DMS53 treated with DMSO at 0.1 percent for 48 hours (cell line): Measurements from ENCODE around the gene POLR2L.

Source experiments
- DNase-seq: peaks from one replicate; lab custom pipeline; 2025; ENCODE audit not compliant: unreplicated experiment; lab: John Stamatoyannopoulos, UW

Gene POLR2L

DNA sequence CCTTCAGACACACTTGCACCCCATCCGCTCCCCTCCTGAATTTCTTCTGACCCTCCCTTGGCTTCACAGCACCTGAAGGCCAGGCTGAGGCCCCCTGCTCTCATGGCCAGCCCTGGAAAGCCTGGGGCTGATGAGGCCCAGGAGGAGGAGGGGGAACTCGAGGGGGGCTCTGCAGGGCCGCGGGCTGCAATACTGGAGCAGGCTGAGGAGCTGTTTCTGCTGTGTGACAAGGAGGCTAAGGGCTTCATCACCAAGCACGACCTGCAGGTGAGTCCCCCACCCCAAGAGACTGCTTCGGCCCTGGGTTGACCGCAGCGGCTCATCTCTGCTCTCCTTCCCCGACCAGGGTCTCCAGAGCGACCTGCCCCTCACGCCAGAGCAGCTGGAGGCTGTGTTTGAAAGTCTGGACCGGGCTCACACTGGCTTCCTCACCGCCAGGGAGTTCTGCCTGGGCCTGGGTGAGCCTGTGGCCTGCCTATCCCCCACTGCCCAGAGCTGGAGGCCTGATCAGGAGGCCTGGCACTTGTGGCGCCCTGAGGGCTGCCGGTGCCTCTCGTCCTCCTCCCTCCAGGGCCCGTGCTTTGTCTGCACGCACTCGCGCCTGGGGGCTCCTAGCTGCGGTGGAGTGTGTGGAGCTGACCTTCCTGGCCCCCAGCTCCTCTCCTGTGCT lies 13.7 kb downstream of the POLR2L start:
- no peak for DNase-seq

- DNase-seq: peak; percentile 70
Measured at GRCh38 chr11:827897-828192, 14.5 kb downstream of the POLR2L start, which contains the start of gene CRACR2B. Gene CRACR2B (plus strand): TSS chr11:827919. CDS start chr11:828608, 689 bp downstream.

- DNase-seq: peak; percentile 87
Measured at GRCh38 chr11:827146-827896, 15.0 kb downstream of the POLR2L start.

DNA sequence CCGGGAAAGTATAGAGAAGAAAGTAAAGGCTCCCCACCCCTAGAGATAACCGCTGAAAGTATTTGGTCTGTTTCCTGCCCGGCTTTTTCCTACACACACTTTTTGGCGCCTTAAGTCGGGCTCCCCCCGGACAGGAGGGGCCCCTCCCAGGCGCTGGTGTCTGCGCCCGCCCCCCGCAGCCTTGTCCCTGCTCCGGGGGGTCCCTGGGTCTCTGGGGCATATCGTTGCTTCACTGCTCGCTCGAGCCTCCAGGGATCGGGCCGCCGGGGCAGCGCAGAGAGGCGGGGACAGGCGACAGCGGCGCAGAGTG lies 15.5 kb downstream of the POLR2L start:
- DNase-seq: no peak

GRCh38 chr11:826227-826621 lies 16.1 kb downstream of the POLR2L start:
- DNase-seq: no peak

- no peak for DNase-seq
Measured at GRCh38 chr11:825366-826226, 16.7 kb downstream of the POLR2L start.

DNA sequence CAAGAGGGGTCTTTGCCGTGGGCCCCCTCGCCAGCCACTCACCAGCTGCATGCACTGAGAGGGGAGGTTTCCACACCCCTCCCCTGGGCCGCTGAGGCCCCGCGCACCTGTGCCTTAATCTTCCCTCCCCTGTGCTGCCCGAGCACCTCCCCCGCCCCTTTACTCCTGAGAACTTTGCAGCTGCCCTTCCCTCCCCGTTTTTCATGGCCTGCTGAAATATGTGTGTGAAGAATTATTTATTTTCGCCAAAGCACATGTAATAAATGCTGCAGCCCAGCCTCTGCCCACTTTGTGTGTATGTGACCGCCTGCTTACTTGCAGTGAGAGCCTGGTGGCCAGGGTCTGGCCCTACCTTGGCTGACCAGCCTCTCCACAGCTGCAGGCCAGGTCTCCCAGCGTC lies 17.4 kb downstream of the POLR2L start:
- peak; percentile 56 for DNase-seq

DNA sequence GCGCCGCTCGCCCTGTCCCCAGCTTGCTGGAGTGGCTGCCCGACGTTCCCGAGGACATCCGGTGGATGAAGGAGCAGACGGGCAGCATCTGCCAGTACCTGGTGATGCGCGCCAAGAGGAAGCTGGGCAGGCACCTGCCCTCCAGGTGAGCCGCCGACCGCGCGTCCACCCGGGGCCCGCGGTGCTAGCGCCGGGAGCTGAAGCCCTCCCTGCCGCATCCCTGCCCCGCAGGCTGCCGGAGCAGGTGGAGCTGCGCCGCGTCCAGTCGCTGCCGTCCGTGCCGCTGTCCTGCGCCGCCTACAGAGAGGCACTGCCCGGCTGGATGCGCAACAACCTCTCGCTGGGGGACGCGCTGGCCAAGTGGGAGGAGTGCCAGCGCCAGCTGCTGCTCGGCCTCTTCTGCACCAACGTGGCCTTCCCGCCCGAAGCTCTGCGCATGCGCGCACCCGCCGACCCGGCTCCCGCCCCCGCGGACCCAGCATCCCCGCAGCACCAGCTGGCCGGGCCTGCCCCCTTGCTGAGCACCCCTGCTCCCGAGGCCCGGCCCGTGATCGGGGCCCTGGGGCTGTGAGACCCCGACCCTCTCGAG lies 17.9 kb downstream of the POLR2L start:
- peak; percentile 93 for DNase-seq

DNA sequence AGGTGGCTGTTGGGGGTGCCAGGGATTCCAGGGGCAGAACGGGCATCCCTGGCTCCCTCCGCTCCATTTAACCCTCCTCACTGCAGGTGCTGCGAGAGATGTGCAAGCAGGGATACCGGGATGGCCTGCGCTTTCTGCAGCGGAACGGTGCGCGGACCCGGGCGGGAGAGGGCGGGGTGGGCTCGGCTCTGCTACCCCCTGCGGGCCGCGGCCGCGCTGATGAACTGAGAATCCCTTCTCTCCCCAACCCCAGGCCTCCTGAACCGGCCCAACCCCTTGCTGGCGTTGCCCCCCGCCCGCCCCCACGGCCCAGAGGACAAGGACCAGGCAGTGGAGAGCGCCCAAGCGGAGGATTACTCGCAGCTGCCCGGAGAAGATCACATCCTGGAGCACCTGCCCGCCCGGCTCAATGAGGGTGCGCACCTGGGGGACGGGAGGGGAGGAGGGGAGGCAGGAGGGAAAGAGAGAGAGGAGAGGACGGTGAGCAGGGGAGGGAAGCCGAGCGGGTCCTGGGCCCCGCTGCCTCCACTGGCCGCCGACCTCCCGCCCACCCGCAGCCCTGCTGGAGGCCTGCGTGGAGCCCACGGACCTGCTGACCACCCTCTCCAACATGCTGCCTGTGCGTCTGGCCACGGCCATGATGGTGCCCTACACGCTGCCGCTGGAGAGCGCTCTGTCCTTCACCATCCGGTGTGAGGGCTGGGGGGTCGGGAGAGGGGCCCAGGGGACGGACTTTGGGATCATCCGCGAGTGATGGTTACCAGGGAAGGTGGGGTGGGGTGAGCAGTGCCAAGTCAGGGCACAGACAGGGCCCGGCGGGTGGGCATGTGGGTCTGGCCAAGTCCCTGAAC lies 18.7 kb downstream of the POLR2L start:
- peak; percentile 68 for DNase-seq

- DNase-seq: no peak
Measured at GRCh38 chr11:821512-822371, 20.6 kb downstream of the POLR2L start.

DNA sequence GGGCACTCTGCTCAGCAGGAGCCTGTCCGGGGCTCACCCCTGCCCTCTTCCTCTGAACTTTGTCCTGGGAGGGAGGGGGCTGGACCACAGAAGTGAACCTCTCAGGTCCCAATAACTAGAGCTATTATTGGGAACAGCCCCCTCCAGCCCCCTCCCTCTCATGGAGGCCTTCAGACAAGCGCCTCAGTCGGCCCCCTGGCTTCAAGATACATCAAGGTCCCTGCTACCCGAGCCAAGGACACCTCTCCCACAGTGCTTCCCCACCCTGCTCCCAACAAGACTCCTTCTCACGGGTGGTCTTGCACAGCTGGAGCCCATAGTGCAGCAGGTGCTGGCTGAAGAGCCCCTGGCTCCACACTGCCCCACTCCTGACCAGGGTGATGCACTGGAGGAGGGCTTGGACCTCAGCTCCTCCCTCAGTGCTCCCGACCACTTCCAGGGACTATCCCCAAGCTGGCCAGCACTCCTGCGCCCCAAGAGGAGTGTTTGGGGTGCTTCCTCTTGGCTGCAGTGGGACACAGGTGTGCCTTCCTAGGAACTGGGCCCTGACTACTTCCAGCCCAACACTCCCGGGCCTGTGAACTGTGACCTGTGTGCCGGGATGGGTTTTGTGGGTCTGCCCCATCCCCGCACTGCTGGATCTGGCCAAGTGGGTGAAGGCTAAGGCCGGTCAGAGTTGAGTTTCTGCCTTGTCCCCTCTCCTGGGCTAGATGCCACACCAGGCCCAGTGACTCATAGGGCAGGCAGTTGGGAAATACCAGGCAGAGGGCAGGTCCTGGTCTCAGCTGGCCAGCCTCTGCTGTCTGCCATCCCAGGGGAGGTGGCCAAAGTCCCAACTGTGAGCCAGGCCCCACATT lies 21.4 kb downstream of the POLR2L start:
- peak; percentile 37 for DNase-seq

- DNase-seq: peak; percentile 94
Measured at GRCh38 chr11:819943-820649, 22.2 kb downstream of the POLR2L start.

GRCh38 chr11:819129-819931 lies 23.0 kb downstream of the POLR2L start:
- DNase-seq: peak; percentile 82

DNA sequence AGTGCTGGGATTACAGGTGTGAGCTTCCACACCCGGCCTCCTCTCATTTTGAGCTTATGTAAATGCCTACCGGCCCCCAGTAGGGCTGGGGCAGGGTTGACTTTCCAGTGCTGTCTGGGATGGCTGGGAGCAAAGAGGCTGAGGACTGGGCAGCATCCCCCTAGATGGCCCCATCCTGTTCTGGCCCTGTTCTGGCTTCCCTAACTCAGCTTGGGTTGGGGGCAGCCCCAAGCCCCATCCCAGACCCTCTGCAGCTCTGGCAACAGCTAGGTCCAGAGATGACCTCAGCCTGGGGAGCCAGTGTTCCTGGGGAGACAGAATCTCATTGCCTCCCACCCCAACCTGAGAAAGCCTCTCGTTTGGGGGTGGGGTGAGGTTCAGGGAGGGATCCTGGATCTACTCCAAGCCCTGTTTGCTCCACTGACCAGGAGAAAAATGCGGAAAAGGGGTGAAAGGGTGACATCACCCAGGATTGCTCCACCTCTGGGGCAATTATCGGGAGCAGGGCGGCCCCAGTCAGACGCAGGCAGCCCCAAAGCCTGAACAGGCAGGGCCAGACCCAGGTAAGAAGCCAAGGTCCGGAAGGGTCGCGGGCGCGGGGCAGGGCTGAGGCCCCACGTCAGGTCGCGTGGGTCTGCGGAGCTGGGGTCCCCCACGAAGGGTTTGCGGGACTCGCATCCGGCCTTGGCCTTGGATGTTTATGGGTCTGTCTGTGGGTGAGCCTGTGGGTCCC lies 23.8 kb downstream of the POLR2L start, which contains the start of gene PNPLA2:
Gene PNPLA2, plus strand, starts transcription at position 519 of the 733 bp plus-strand sequence. CDS start 805 bp downstream, outside the sequence.
- no peak for DNase-seq

GRCh38 chr11:816433-816779 lies 25.9 kb downstream of the POLR2L start:
- DNase-seq: no peak

- no peak for DNase-seq
Measured at GRCh38 chr11:815675-816432, 26.5 kb downstream of the POLR2L start.
